GM19193 (cell line): ENCODE data around the gene DNAJC4.
A peak's percentile ranks its signal among the peaks of the same experiment; 100 is the strongest.

ENCODE experiments used
- POLR2A ChIP-seq: IDR thresholded peaks from 4 replicates; pipeline ENCODE4 v1.6.1; 2011; ENCODE audit not compliant: insufficient read depth, insufficient read length; ENCODE audit errors: extremely low read depth

DNAJC4 gene

DNA sequence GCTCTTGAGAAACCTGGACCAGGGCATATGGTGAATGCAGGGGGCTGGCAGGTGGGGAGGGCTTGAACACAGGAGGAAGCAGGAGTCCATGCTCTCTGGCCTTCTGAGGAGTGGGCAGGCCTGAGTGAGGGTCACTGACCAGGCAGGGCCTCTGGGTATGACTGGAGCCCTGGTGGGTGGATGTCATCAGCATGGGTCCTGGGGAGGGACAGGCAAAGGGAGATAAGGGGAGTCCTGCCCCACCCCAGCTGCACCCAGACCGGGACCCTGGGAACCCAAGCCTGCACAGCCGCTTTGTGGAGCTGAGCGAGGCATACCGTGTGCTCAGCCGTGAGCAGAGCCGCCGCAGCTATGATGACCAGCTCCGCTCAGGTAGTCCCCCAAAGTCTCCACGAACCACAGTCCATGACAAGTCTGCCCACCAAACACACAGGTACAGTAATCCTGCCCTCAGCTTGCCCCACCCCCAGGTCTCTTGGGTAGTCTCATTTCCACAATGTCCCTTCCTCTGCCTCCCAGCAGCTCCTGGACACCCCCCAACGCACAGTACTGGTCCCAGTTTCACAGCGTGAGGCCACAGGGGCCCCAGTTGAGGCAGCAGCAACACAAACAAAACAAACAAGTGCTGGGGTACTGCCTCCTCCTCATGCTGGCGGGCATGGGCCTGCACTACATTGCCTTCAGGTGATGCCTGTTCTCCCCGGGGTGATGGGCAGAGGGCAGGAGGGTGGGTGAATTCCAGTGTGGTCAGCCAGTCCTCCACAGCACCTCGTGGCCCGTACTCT, 2.0 kb downstream of the DNAJC4 start:
- no peak for TF ChIP-seq POLR2A

DNA sequence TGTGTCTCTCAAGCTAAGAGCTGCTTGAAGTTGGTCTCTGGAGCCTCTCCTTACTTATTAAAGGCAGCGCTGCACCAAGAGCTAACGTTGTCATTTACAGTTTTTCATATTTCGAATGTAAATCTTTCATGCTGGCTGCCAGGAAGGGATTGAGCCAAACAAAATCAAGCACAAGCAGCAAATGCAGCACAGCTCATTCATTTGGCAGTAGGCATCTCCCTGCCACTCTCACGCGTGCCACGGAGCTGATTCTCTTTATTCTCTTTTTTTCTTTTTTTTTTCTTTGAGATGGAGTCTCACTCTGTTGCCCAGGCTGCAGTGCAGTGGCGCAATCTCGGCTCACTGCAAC, 2.6 kb downstream of the DNAJC4 start:
- no peak for TF ChIP-seq POLR2A

DNA sequence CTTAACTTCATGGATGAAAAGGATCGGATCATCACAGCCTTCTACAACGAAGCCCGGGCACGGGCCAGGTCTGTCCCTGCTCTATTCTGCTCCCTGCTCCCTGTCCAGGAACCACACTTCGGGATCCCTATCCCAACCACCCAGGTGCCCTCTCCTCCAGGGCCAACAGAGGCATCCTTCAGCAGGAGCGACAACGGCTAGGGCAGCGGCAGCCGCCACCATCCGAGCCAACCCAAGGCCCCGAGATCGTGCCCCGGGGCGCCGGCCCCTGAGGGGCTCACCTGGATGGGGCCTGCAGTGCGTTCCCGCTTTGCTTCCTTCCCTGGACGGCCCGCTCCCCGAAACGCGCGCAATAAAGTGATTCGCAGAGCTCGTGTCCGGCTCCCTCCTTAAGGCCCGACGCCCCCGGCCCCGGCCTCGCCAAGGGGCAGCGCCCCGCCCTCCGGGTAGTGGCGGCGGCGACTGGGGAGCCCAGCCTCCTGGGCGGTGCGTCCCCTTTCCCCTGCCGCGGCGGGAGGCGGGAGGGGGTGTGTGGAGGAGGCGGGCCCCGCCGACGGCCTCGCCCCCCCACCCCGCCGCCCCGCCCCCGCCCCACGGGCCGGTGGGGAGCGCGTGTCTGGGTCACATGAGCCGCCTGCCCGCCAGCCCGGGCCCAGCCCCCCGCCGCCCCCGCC, 3.7 kb downstream of the DNAJC4 start, which contains the start of gene VEGFB:
VEGFB (plus strand) TSS at position 672 of the 674 bp plus-strand sequence. CDS start 250 bp downstream, outside the sequence.
- TF ChIP-seq POLR2A, result no peak

DNA sequence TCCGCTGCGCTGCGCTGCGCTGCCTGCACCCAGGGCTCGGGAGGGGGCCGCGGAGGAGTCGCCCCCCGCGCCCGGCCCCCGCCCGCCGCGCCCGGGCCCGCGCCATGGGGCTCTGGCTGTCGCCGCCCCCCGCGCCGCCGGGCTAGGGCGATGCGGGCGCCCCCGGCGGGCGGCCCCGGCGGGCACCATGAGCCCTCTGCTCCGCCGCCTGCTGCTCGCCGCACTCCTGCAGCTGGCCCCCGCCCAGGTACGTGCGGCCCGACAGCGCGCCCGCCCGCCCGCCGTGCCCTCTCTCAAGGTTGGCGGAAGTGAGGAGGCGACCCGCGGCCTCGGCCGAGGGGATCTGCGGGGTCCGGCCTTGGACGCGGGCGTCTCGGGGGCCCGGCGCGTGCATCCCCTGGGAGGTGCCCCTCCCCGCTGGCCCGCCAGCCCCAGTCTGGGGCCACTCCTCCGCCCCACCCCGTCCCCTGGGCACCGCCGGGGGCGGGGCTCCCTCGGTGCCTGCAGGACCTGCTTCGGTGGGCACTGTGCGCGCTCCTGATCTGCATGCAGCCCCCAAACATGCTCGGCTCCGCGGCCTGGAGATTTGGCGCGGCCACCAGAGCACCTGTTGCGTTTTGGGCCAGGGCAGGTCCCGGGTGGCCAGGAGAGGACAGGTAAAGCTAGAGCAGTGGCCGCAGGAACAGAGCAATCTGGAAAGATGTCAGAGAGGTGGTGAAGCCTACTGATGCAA, 4.5 kb downstream of the DNAJC4 start:
- no peak for TF ChIP-seq POLR2A

DNA sequence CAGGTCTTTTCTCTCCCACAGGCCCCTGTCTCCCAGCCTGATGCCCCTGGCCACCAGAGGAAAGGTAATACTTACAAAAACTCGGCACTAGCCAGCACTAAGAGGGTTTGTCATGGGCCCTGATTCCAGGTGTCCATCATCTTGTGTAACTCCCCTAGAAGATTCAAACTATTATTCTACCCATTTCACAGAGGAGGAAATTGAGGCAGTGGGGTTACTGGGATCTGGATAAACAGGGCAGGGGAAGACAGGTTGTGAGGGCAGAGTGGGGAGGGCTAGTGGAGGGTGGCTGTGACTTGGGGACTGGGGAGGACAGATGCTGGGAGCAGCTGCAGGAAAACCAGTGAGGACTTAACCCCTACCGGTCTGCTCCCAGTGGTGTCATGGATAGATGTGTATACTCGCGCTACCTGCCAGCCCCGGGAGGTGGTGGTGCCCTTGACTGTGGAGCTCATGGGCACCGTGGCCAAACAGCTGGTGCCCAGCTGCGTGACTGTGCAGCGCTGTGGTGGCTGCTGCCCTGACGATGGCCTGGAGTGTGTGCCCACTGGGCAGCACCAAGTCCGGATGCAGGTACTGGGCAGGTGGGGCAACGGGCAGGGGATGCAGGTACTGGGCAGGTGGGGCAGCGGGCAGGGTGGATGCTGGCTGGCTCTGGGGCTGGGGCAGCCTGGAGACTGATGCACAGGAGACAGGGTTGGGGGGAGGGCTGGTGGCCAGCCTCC, 5.3 kb downstream of the DNAJC4 start:
- no peak for TF ChIP-seq POLR2A

- TF ChIP-seq POLR2A, result no peak
Measured at GRCh38 chr11:64237484-64237951, 7.2 kb downstream of the DNAJC4 start.

GRCh38 chr11:64238076-64238475, 7.7 kb downstream of the DNAJC4 start:
- TF ChIP-seq POLR2A, result no peak

- TF ChIP-seq POLR2A, result no peak
Measured at GRCh38 chr11:64238999-64239398, 8.7 kb downstream of the DNAJC4 start.

DNA sequence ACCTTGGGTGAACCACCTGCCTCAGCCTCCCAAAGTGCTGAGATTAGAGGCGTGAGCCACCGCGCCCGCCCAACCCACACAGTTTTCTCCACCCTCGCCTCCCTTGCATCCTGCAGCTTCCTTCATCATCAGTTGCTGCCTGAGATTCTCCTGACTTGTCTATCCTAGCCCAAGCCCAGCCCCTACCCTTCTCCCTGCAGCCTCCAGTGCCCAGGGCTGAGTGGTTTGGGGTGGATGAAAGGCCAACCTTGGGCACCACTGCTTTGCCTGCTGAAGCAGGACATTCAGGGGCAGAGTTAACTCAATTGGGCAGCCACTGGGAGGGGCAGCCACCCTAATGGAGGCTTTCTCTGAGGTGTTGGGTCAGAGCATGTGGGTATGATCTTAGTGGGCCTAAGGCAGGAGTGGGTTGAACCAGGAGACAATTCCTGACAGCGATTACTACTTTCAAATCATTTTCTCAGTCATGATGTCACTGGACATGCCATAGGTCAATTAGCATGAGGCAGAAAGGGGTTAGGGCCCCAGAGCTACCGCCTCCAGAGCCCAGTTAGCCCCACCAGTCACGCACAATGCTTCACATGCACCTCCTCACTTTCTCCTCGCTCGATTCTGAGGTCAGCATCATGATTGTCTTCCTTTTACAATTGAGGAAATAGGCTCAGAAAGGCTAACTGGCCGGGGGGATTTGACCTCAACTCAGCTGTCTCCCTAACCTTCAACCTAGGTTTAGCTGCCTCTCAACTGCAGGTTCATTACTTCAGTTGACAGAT, 9.5 kb downstream of the DNAJC4 start:
- no peak for TF ChIP-seq POLR2A

GRCh38 chr11:64240435-64241240, 10.3 kb downstream of the DNAJC4 start, which contains the start of gene FKBP2:
Gene FKBP2 (plus strand): TSS chr11:64241095. CDS start chr11:64242388, 1,293 bp downstream.
- TF ChIP-seq POLR2A, result peak; percentile 96

GRCh38 chr11:64241241-64241490, 10.8 kb downstream of the DNAJC4 start:
- no peak for TF ChIP-seq POLR2A

DNA sequence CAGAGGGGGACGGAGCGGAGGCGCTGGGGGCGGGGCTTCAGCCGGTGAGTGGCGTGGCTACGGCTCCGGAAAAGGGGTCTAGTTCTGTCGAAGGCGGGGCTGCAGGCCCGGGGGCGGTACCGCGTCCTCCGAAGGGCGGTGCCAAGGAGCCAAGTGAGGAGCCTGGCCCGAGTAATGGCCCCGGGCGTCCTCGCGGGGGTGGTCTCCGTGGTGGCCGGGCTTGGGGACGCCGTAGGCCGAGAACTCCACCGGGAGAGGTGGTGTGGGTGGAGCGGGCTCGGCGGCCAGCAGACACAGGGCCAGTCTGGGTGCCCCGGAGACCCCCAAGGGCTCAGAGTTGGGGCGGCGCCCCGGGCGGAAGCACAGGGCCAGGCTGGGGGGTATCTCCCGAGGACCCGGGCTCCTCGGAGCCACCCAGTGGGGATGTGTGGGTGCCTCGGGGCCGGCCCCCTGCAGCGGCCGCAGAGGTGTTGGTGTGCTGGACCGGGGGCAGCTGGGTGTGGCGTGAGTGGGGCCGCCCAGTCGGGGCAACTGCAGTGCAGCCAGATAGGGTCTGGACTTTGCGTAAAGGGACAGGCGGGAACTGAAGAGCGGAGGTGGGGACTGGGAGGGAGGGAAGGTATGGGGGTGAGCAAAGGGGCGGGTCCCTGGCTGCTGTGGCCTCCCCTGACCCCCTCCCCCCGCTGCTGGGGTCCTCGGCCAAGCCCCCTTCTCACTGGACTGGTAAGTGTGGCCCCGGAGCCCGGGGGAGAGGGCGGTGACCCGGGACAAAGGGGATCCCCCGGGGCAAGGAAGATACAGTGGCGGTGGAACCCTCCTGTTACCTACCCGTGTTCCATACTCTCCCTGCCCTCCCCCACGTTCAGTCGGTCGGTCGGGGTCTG, 11.4 kb downstream of the DNAJC4 start:
- TF ChIP-seq POLR2A, result peak; percentile 45
